Dermis blood vessel endothelial cell (primary cell): Measurements from ENCODE around the gene ESRP2. TPM values are rescaled to one million over a fixed set of nuclear protein-coding genes. Genes with fewer than 3 reads are reported as not detected.

Source experiments
- DNase-seq: peaks from one replicate; pipeline ENCODE4 v3.0.0; 2010
- total RNA-seq: library from RNA; depleted of rRNA; stranded (reverse); fragments of >200 nt; gene quantifications from 2 replicates; pipeline ENCODE4 v1.2.3, GENCODE V29; 2014

The ESRP2 gene
- total RNA-seq, 1 donor from 2014 or later, result 3.6 TPM

GRCh38 chr16:68263559-68264127, 27.7 kb upstream of the ESRP2 start:
- no peak for DNase-seq

- DNase-seq, result no peak
Measured at GRCh38 chr16:68259007-68259825, 23.3 kb upstream of the ESRP2 start.

- DNase-seq, result peak; percentile 59
Measured at GRCh38 chr16:68257906-68258800, 22.2 kb upstream of the ESRP2 start.

GRCh38 chr16:68257251-68257905, 21.5 kb upstream of the ESRP2 start:
- peak; percentile 62 for DNase-seq

GRCh38 chr16:68255712-68256111, 19.8 kb upstream of the ESRP2 start:
- DNase-seq, result no peak

- DNase-seq, result no peak
Measured at GRCh38 chr16:68253721-68254120, 17.8 kb upstream of the ESRP2 start.

GRCh38 chr16:68252383-68252782, 16.5 kb upstream of the ESRP2 start:
- DNase-seq, result no peak

- no peak for DNase-seq
Measured at GRCh38 chr16:68251832-68252231, 15.9 kb upstream of the ESRP2 start.

GRCh38 chr16:68250951-68251350, 15.0 kb upstream of the ESRP2 start:
- DNase-seq, result no peak

- DNase-seq, result no peak
Measured at GRCh38 chr16:68249371-68249770, 13.4 kb upstream of the ESRP2 start.

- DNase-seq, result no peak
Measured at GRCh38 chr16:68247932-68248331, 12.0 kb upstream of the ESRP2 start.

- no peak for DNase-seq
Measured at GRCh38 chr16:68247400-68247799, 11.5 kb upstream of the ESRP2 start.

GRCh38 chr16:68246666-68247065, 10.7 kb upstream of the ESRP2 start:
- no peak for DNase-seq

- DNase-seq, result no peak
Measured at GRCh38 chr16:68246121-68246520, 10.2 kb upstream of the ESRP2 start.

- DNase-seq, result peak; percentile 97
Measured at GRCh38 chr16:68244903-68245853, 9.3 kb upstream of the ESRP2 start, which contains the start of gene PLA2G15. Gene PLA2G15, plus strand, starts transcription at chr16:68245373. Its CDS starts 54 bp downstream, at chr16:68245427.

GRCh38 chr16:68244481-68244902, 8.6 kb upstream of the ESRP2 start:
- no peak for DNase-seq

GRCh38 chr16:68242926-68243858, 7.3 kb upstream of the ESRP2 start:
- no peak for DNase-seq

- DNase-seq, result no peak
Measured at GRCh38 chr16:68242085-68242484, 6.2 kb upstream of the ESRP2 start.

- no peak for DNase-seq
Measured at GRCh38 chr16:68238029-68238345, 2.1 kb upstream of the ESRP2 start.

- peak; percentile 98 for DNase-seq
Measured at GRCh38 chr16:68237243-68238028, 1.5 kb upstream of the ESRP2 start.
